H1 (cell line): ENCODE results near the gene CAVIN2. TPM values are rescaled to one million over a fixed set of nuclear protein-coding genes. Genes with fewer than 3 reads are reported as not detected.

Experiments used
- CTCF ChIA-PET: fragments of 300-600 bp; sonication (Branson Sonifier 250); formaldehyde crosslinking; loops from one replicate; lab custom pipeline; 2021; ENCODE audit not compliant: partially characterized antibody; lab: Charles Lee
- POLR2A ChIA-PET: fragments of 300-600 bp; sonication (Branson Sonifier 250); formaldehyde crosslinking; loops from one replicate; lab custom pipeline; 2021; ENCODE audit warnings: inconsistent platforms; ENCODE audit not compliant: partially characterized antibody; lab: Charles Lee
- DNase-seq, 2 experiments: peaks; one replicate each; pipeline versions ENCODE4 v3.0.0 to v3.0.0-alpha.2; 2010 to 2022; ENCODE audit warnings: low spot score in 2 of 2, low read depth in 1 of 2, mixed read lengths in 1 of 2
- FAIRE-seq: peaks from 2 replicates; lab custom pipeline; 2011; peaks lifted over from hg19 to GRCh38; lab: Jason Lieb, UNC
- H2AFZ ChIP-seq: 2 replicates; pipeline ENCODE4 v1.8.1; 2012; ENCODE audit warnings: low read length, inconsistent platforms
- H2AK5ac ChIP-seq: 2 replicates; pipeline ENCODE4 v1.6.1; 2013; ENCODE audit warnings: low read depth, low read length
- H2BK120ac ChIP-seq: replicated peaks from 2 replicates; pipeline ENCODE3; 2013; ENCODE audit warnings: low read depth, low read length, inconsistent platforms
- H2BK12ac ChIP-seq: 2 replicates; pipeline ENCODE4 v1.6.1; 2013; ENCODE audit warnings: low read depth, low read length
- H2BK15ac ChIP-seq: 2 replicates; pipeline ENCODE4 v1.6.1; 2013; ENCODE audit warnings: low read length
- H2BK20ac ChIP-seq: 2 replicates; pipeline ENCODE4 v1.6.1; 2013; ENCODE audit warnings: low read length
- H2BK5ac ChIP-seq: 2 replicates; pipeline ENCODE4 v1.6.1; 2013; ENCODE audit warnings: low read depth, low read length
- H3K14ac ChIP-seq: 2 replicates; pipeline ENCODE4 v1.6.1; 2013; ENCODE audit warnings: inconsistent platforms; ENCODE audit not compliant: insufficient read length
- H3K18ac ChIP-seq: 2 replicates; pipeline ENCODE4 v1.6.1; 2013; ENCODE audit warnings: low read length; ENCODE audit errors: extremely low read depth
- H3K23ac ChIP-seq: 2 replicates; pipeline ENCODE4 v1.6.1; 2013; ENCODE audit warnings: inconsistent platforms; ENCODE audit not compliant: insufficient read length
- H3K23me2 ChIP-seq: 2 replicates; pipeline ENCODE4 v1.6.1; 2013; ENCODE audit warnings: low read depth, low read length
- H3K27ac ChIP-seq: 2 replicates; pipeline ENCODE4 v1.6.1; 2011; ENCODE audit warnings: low read depth, low read length, inconsistent platforms
- H3K27me3 ChIP-seq, 4 experiments: replicated peaks in 1 of 4; 1 replicate in 1 of 4; 2 replicates in 3 of 4; pipeline versions ENCODE4 v1.6.1 to v1.8.1; 2011 to 2013; ENCODE audit warnings: low read length in 3 of 4, mild to moderate bottlenecking in 3 of 4, inconsistent platforms in 2 of 4, mixed read lengths in 2 of 4, moderate library complexity in 1 of 4; ENCODE audit not compliant: control insufficient read depth in 3 of 4, insufficient read depth in 3 of 4; ENCODE audit errors: extremely low read depth in 1 of 4
- H3K36me3 ChIP-seq, 4 experiments: 2 replicates each; pipeline versions ENCODE4 v1.6.1 to v1.8.1; 2011 to 2013; ENCODE audit warnings: mild to moderate bottlenecking in 4 of 4, low read length in 3 of 4, moderate library complexity in 2 of 4, control low read depth in 1 of 4, inconsistent platforms in 1 of 4; ENCODE audit not compliant: insufficient read depth in 4 of 4, control insufficient read depth in 2 of 4
- H3K4ac ChIP-seq: replicated peaks from 2 replicates; pipeline ENCODE3; 2013; ENCODE audit warnings: low read length, low read depth, mixed read lengths, inconsistent platforms; ENCODE audit not compliant: insufficient read length
- H3K4me1 ChIP-seq, 4 experiments: replicated peaks in 1 of 4; 1 replicate in 1 of 4; 2 replicates in 3 of 4; pipeline versions ENCODE4 v1.6.1 to v1.8.1; 2011 to 2013; ENCODE audit warnings: low read length in 3 of 4, inconsistent platforms in 2 of 4, mixed read lengths in 1 of 4; ENCODE audit not compliant: insufficient read depth in 4 of 4, control insufficient read depth in 3 of 4
- H3K4me2 ChIP-seq, 2 experiments: 2 replicates each; pipeline versions ENCODE4 v1.6.1 to v1.8.1; 2011 to 2013; ENCODE audit warnings: low read depth in 2 of 2, low read length in 2 of 2, control low read depth in 1 of 2, inconsistent platforms in 1 of 2, mild to moderate bottlenecking in 1 of 2; ENCODE audit not compliant: insufficient read depth in 1 of 2
- H3K4me3 ChIP-seq, 4 experiments: fragments of 200-600, 300-600 bp in 1 of 4; sonication (generic), shearing (Covaris generic), sonication (Bioruptor Twin) in 1 of 4; 2 replicates each; pipeline versions ENCODE4 v1.5.1 to v1.8.1; 2011 to 2016; ENCODE audit warnings: low read length in 4 of 4, low read depth in 3 of 4, control low read depth in 2 of 4, inconsistent platforms in 2 of 4, mild to moderate bottlenecking in 2 of 4, mixed read lengths in 1 of 4, moderate library complexity in 1 of 4; ENCODE audit not compliant: insufficient read depth in 2 of 4; ENCODE audit errors: extremely low read depth in 1 of 4
- H3K56ac ChIP-seq: replicated peaks from 2 replicates; pipeline ENCODE3; 2013; ENCODE audit warnings: low read depth, mild to moderate bottlenecking, mixed read lengths, low read length, inconsistent platforms; ENCODE audit not compliant: insufficient read length
- H3K79me1 ChIP-seq: 2 replicates; pipeline ENCODE4 v1.6.1; 2013; ENCODE audit warnings: low read depth, low read length, control low read depth
- H3K79me2 ChIP-seq, 2 experiments: 2 replicates each; pipeline versions ENCODE4 v1.6.1 to v1.8.1; 2012 to 2013; ENCODE audit warnings: low read length in 2 of 2, mild to moderate bottlenecking in 2 of 2, inconsistent platforms in 1 of 2; ENCODE audit not compliant: insufficient read depth in 2 of 2, control insufficient read depth in 1 of 2
- H3K9ac ChIP-seq, 4 experiments: replicated peaks in 1 of 4; 1 replicate in 1 of 4; 2 replicates in 3 of 4; pipeline versions ENCODE4 v1.6.1 to v1.8.1; 2011 to 2013; ENCODE audit warnings: low read depth in 3 of 4, low read length in 3 of 4, control low read depth in 2 of 4, mild to moderate bottlenecking in 2 of 4, moderate library complexity in 2 of 4, inconsistent platforms in 1 of 4; ENCODE audit errors: extremely low read depth in 1 of 4
- H3K9me3 ChIP-seq, 2 experiments: 2 replicates each; pipeline versions ENCODE4 v1.6.1 to v1.8.1; 2012 to 2013; ENCODE audit warnings: mild to moderate bottlenecking in 2 of 2, moderate library complexity in 2 of 2, control low read depth in 1 of 2, inconsistent platforms in 1 of 2, low read depth in 1 of 2, low read length in 1 of 2, mixed read lengths in 1 of 2; ENCODE audit not compliant: insufficient read depth in 2 of 2
- H4K20me1 ChIP-seq, 2 experiments: replicated peaks in 1 of 2; 2 replicates each; pipeline versions ENCODE3 to v1.8.1; 2011 to 2013; ENCODE audit warnings: inconsistent platforms in 2 of 2, low read length in 2 of 2, mild to moderate bottlenecking in 1 of 2; ENCODE audit not compliant: insufficient read depth in 2 of 2, control insufficient read depth in 1 of 2
- H4K5ac ChIP-seq: 2 replicates; pipeline ENCODE4 v1.6.1; 2013; ENCODE audit warnings: low read length, low read depth, mixed read lengths, inconsistent platforms; ENCODE audit not compliant: insufficient read length
- H4K8ac ChIP-seq: 2 replicates; pipeline ENCODE4 v1.8.0; 2013; ENCODE audit warnings: mild to moderate bottlenecking, moderate library complexity, low read length, inconsistent platforms; ENCODE audit not compliant: insufficient read depth; ENCODE audit errors: extremely low read depth
- H4K91ac ChIP-seq: replicated peaks from 2 replicates; pipeline ENCODE3; 2013; ENCODE audit warnings: low read length, mixed read lengths, inconsistent platforms; ENCODE audit not compliant: insufficient read length
- CEBPB ChIP-seq: IDR thresholded peaks from 2 replicates; pipeline ENCODE4 v1.6.1; 2012; ENCODE audit warnings: low read depth, low read length
- GABPA ChIP-seq: IDR thresholded peaks from 2 replicates; pipeline ENCODE4 v1.6.1; 2011; ENCODE audit warnings: mild to moderate bottlenecking, low read length, moderate library complexity, borderline replicate concordance; ENCODE audit not compliant: insufficient read depth
- polyA plus RNA-seq, 7 experiments: library from polyadenylated mRNA; depleted of rRNA in 3 of 7; stranded (reverse) in 5 of 7; unstranded in 2 of 7; fragments of >200 nt in 5 of 7; fragments of 200-250 nt in 2 of 7; gene quantifications; 1 replicate in 5 of 7; 2 replicates in 1 of 7; 4 replicates in 1 of 7; pipeline versions ENCODE4 v1.2.1 to v1.2.3, GENCODE V29; 2011 to 2013; ENCODE audit warnings: missing spikeins in 2 of 7, mixed read lengths in 2 of 7
- total RNA-seq: library from RNA; stranded (reverse); fragmentation: NEBNext Ultra II Directional; extraction: Animal tissue kit (Norgen Biotek cat#: 25700); gene quantifications from 2 replicates; pipeline ENCODE4 v1.2.1, GENCODE V29; 2021
- TF ChIP-seq, protein P1 (sequence below): IDR thresholded peaks from 2 replicates; pipeline ENCODE4 v1.6.1; 2011; ENCODE audit warnings: low read depth, mild to moderate bottlenecking, low read length; ENCODE audit not compliant: insufficient read depth

CAVIN2 gene
- total and polyA plus RNA-seq, 2 of the 8 experiments (the other 6 are each of a cell fraction or from before 2014, with no cell fraction given), result 0.03 TPM; not detected in 1

DNA sequence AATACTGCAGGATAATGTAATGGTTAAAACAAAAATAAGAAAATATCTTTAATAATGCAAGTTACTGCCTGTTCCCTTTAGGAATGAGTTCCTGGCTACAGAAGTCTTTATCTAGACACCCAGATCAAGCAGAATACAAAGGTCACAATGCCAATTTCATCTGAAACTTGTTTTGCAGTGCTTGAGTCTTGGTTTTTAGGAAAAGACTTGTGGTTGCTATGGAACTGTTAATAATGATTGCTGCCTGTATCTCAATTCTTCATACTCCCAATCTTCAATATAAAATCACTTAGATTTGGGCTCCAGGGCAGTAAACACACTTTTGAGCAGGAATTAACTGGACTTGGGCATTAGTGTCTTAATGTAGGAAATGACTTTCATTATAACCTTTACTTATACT lies 14.2 kb downstream of the CAVIN2 start:
- Histone ChIP-seq H4K8ac (no peak overlapping the region), H3K79me1 (no peaks in the 10 kb centered on the region), H3K23ac (no peak overlapping the region), H2AFZ (no peak overlapping the region), H3K14ac (no peak overlapping the region), H3K23me2 (no peaks in the 10 kb centered on the region), H3K4me1 (peaks cover 0 to 11% (median 10%) of the 10 kb centered on the region in 4 experiments; a peak in 3 of 7 replicates)
- TF ChIP-seq CEBPB (no peak), GABPA (no peak)
- TF ChIP-seq, protein P1, sequence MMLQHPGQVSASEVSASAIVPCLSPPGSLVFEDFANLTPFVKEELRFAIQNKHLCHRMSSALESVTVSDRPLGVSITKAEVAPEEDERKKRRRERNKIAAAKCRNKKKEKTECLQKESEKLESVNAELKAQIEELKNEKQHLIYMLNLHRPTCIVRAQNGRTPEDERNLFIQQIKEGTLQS, result no peak
- TF ChIP-seq, all 59 proteins: peak for 0
- DNase-seq (no peak), FAIRE-seq (no peak)
- Histone ChIP-seq H4K20me1 (no peaks in the 10 kb centered on the region), H3K9me3 (no peaks in the 10 kb centered on the region), H3K4me3 (no peak overlapping the region), H4K5ac (no peak overlapping the region), H3K27ac (no peak overlapping the region), H3K4me2 (no peak overlapping the region), H3K79me2 (no peaks in the 10 kb centered on the region; a peak in 1 of 4 replicates), H2BK12ac (no peak overlapping the region), H3K56ac (no peak overlapping the region), H2BK20ac (no peak overlapping the region), H2BK5ac (no peak overlapping the region), H2BK15ac (no peak overlapping the region), H3K36me3 (no peaks in the 10 kb centered on the region; a peak in 1 of 8 replicates), H2AK5ac (no peak overlapping the region), H4K91ac (no peak overlapping the region), H3K18ac (no peak overlapping the region), H2BK120ac (no peak overlapping the region), H3K9ac (no peak overlapping the region), H3K4ac (no peak overlapping the region), H3K27me3 (no peaks in the 10 kb centered on the region)
- ChIA-PET CTCF (interaction anchor here (6.4 kb wide), 1 partner anchor 20 kb away, joined by 37 read pairs; no protein-coding TSS in a partner anchor), POLR2A (no interaction called here)
